ENCODE results near the gene GCLM. TPM values are rescaled to one million over a fixed set of nuclear protein-coding genes. Genes with fewer than 3 reads are reported as not detected.

GCLM gene
- total and polyA plus RNA-seq, 9 of the 15 experiments (the other 6 are each of a cell fraction or from before 2014, with no cell fraction given) = 9.3 to 71.6 (median 24.5) TPM

GRCh38 chr1:93908394-93909145, 660 bp downstream of the GCLM start:
- Histone ChIP-seq H2AFZ (ENCODE audit: low read depth, low read length) (peak overlapping the region; percentile 66), H4K20me1 (replicated peaks; ENCODE audit: control insufficient read depth, insufficient read depth, low read length) (peaks cover 15% of the 10 kb centered on the region), H3K4me1 (replicated peaks in 1 of 2; ENCODE audit: control insufficient read depth in 2 of 2, insufficient read depth in 2 of 2, low read length in 2 of 2) (peaks cover 9 to 19% of the 10 kb centered on the region in 2 experiments; a peak in 4 of 5 replicates), H3K4me2 (ENCODE audit: insufficient read depth, low read length) (peak overlapping the region; percentile 97), H3K4me3 (peak overlapping the region; percentile 98), H3K79me2 (ENCODE audit: control insufficient read depth, insufficient read depth, low read length) (peaks cover 63% of the 10 kb centered on the region), H3K27ac (ENCODE audit: extremely low read depth, low read depth, low read length) (peak overlapping the region; percentile 95), H3K9me1 (ENCODE audit: control insufficient read depth, insufficient read depth, low read length) (no peaks in the 10 kb centered on the region), H3K27me3 (ENCODE audit: control insufficient read depth in 2 of 2, insufficient read depth in 2 of 2, low read length in 2 of 2) (no peaks in the 10 kb centered on the region), H3K9me3 (replicated peaks; ENCODE audit: control insufficient read depth, insufficient read depth, low read depth, low read length) (peaks cover 2% of the 10 kb centered on the region; the same call in 1 of the 2 replicates), H3K36me3 (ENCODE audit: control insufficient read depth, insufficient read depth, low read length) (peaks cover 26% of the 10 kb centered on the region), H3K9ac (ENCODE audit: insufficient read depth in 1 of 2, low read depth in 2 of 2, low read length in 2 of 2) (peak overlapping the region; percentile 93 to 94)
- FAIRE-seq (no peak), DNase-seq (ENCODE audit: extremely low read depth in 1 of 4, low spot score in 3 of 4) (peak; percentile 43 to 62 (median 58)), ATAC-seq (peak; percentile 65)
- in situ Hi-C loops (cut with MboI) (no loop called here), intact Hi-C loops (cut with micrococcal nuclease) (loop anchor here (1.0 to 2.0 kb wide), 2 partner anchors 30 to 61 kb away; partner anchors contain the start of gene DNTTIP2)
- ChIA-PET CTCF (ENCODE audit: low intra/inter-chr PET ratio) (no interaction called here), POLR2A (interaction anchor here (0.6 to 2.3 kb wide), 7 partner anchors 8 to 529 kb away, joined by 3 to 10 read pairs (median 4); partner anchors contain the start of gene DNTTIP2)
- no TSS peak for BruUV-seq (replicated peaks)
- WGBS (ENCODE audit: insufficient coverage, low coverage, missing lambda C conversion rate) = 0% methylated on average over 27 of the region's 49 CpGs
- TF ChIP-seq PTBP1 (IDR thresholded peaks at IDR 0.05; ENCODE audit: low read depth, low read length) (no peak), GTF2E2 (tag; IDR thresholded peaks at IDR 0.05) (no peak), CREM (IDR thresholded peaks at IDR 0.05; ENCODE audit: low read depth) (0 out of 2 replicates have a peak, but pooled peaks have one; percentile 5), JUNB (CRISPR knock-in tag; conservative IDR thresholded peaks at IDR 0.05) (no peak), NONO (IDR thresholded peaks at IDR 0.05; ENCODE audit: low read depth in 2 of 2, low read length in 1 of 2) (peak in 1 of 2 experiments; percentile 26; a peak in 1 of 4 replicates), MNT (conservative IDR thresholded peaks at IDR 0.05) (0 out of 4 replicates have a peak, but pooled peaks of 1 of the 2 experiments have one; percentile 0), ARID3A (IDR thresholded peaks at IDR 0.05; ENCODE audit: borderline replicate concordance, low read depth, low read length) (no peak), ZFP91 (CRISPR knock-in tag; IDR thresholded peaks at IDR 0.05) (no peak), TBL1XR1 (IDR thresholded peaks at IDR 0.05; ENCODE audit: low read length in 2 of 2) (no peak), ATF3 (IDR thresholded peaks at IDR 0.05) (no peak), ATF3 (CRISPR knock-in tag; conservative IDR thresholded peaks at IDR 0.05) (no peak), NRF1 (conservative IDR thresholded peaks at IDR 0.05 in 1 of 2, IDR thresholded peaks at IDR 0.05 in 1 of 2) (peak; percentile 76 to 80), PKNOX1 (IDR thresholded peaks at IDR 0.05) (peak; percentile 65), DACH1 (IDR thresholded peaks at IDR 0.05; ENCODE audit: partially characterized antibody) (no peak)

All from K562 (cell line).